ENCODE measurements around the gene MTRF1L.

DNA sequence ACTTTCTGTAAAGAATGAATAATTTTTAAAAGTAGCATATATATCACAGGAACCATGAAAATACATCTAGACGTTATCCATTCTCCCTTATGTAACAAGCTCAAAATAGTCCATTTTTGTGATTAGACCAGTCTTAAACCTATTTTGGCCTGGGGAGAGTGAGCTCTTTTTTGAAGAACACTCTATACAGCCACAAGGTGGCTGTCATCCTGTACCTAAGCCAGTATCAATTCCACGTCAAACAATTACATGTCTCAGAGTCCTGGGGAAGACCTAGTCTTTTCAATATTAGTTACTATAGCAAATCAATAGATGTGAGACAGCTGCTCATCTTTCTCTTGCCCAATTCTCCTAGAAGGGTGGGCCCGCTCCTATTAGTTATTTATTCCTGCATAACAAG, 48.1 kb downstream of the MTRF1L start:
- TF ChIP-seq SNRNP70 (IDR thresholded peaks at IDR 0.05; ENCODE audit: low read depth, low read length) = no peak
- TF ChIP-seq, protein P1, sequence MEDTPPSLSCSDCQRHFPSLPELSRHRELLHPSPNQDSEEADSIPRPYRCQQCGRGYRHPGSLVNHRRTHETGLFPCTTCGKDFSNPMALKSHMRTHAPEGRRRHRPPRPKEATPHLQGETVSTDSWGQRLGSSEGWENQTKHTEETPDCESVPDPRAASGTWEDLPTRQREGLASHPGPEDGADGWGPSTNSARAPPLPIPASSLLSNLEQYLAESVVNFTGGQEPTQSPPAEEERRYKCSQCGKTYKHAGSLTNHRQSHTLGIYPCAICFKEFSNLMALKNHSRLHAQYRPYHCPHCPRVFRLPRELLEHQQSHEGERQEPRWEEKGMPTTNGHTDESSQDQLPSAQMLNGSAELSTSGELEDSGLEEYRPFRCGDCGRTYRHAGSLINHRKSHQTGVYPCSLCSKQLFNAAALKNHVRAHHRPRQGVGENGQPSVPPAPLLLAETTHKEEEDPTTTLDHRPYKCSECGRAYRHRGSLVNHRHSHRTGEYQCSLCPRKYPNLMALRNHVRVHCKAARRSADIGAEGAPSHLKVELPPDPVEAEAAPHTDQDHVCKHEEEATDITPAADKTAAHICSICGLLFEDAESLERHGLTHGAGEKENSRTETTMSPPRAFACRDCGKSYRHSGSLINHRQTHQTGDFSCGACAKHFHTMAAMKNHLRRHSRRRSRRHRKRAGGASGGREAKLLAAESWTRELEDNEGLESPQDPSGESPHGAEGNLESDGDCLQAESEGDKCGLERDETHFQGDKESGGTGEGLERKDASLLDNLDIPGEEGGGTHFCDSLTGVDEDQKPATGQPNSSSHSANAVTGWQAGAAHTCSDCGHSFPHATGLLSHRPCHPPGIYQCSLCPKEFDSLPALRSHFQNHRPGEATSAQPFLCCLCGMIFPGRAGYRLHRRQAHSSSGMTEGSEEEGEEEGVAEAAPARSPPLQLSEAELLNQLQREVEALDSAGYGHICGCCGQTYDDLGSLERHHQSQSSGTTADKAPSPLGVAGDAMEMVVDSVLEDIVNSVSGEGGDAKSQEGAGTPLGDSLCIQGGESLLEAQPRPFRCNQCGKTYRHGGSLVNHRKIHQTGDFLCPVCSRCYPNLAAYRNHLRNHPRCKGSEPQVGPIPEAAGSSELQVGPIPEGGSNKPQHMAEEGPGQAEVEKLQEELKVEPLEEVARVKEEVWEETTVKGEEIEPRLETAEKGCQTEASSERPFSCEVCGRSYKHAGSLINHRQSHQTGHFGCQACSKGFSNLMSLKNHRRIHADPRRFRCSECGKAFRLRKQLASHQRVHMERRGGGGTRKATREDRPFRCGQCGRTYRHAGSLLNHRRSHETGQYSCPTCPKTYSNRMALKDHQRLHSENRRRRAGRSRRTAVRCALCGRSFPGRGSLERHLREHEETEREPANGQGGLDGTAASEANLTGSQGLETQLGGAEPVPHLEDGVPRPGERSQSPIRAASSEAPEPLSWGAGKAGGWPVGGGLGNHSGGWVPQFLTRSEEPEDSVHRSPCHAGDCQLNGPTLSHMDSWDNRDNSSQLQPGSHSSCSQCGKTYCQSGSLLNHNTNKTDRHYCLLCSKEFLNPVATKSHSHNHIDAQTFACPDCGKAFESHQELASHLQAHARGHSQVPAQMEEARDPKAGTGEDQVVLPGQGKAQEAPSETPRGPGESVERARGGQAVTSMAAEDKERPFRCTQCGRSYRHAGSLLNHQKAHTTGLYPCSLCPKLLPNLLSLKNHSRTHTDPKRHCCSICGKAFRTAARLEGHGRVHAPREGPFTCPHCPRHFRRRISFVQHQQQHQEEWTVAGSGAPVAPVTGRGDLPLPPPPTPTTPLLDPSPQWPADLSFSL (CRISPR knock-in tag; IDR thresholded peaks at IDR 0.05) = no peak
- TF ChIP-seq ZBTB8A (CRISPR knock-in tag; IDR thresholded peaks at IDR 0.05; ENCODE audit: borderline replicate concordance, low read depth) = no peak
- TF ChIP-seq TBX3 (IDR thresholded peaks at IDR 0.05; ENCODE audit: borderline replicate concordance) = no peak
- no peak for TF ChIP-seq PHF20 (CRISPR knock-in tag; IDR thresholded peaks at IDR 0.05)
- TF ChIP-seq, protein P2, sequence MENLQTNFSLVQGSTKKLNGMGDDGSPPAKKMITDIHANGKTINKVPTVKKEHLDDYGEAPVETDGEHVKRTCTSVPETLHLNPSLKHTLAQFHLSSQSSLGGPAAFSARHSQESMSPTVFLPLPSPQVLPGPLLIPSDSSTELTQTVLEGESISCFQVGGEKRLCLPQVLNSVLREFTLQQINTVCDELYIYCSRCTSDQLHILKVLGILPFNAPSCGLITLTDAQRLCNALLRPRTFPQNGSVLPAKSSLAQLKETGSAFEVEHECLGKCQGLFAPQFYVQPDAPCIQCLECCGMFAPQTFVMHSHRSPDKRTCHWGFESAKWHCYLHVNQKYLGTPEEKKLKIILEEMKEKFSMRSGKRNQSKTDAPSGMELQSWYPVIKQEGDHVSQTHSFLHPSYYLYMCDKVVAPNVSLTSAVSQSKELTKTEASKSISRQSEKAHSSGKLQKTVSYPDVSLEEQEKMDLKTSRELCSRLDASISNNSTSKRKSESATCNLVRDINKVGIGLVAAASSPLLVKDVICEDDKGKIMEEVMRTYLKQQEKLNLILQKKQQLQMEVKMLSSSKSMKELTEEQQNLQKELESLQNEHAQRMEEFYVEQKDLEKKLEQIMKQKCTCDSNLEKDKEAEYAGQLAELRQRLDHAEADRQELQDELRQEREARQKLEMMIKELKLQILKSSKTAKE (CRISPR knock-in tag; IDR thresholded peaks at IDR 0.05; ENCODE audit: borderline replicate concordance) = no peak
- TF ChIP-seq, protein P3, sequence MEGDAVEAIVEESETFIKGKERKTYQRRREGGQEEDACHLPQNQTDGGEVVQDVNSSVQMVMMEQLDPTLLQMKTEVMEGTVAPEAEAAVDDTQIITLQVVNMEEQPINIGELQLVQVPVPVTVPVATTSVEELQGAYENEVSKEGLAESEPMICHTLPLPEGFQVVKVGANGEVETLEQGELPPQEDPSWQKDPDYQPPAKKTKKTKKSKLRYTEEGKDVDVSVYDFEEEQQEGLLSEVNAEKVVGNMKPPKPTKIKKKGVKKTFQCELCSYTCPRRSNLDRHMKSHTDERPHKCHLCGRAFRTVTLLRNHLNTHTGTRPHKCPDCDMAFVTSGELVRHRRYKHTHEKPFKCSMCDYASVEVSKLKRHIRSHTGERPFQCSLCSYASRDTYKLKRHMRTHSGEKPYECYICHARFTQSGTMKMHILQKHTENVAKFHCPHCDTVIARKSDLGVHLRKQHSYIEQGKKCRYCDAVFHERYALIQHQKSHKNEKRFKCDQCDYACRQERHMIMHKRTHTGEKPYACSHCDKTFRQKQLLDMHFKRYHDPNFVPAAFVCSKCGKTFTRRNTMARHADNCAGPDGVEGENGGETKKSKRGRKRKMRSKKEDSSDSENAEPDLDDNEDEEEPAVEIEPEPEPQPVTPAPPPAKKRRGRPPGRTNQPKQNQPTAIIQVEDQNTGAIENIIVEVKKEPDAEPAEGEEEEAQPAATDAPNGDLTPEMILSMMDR (CRISPR knock-in tag; IDR thresholded peaks at IDR 0.05) = peak; percentile 47
- no peak for TF ChIP-seq POLR2A (IDR thresholded peaks at IDR 0.05; ENCODE audit: insufficient read depth in 1 of 2, low read depth in 2 of 2, low read length in 2 of 2)
- no peak for TF ChIP-seq GTF2F1 (IDR thresholded peaks at IDR 0.05; ENCODE audit: low read length)
- no peak for TF ChIP-seq GABPA (IDR thresholded peaks at IDR 0.05; ENCODE audit: low read depth, low read length)
- no peak for TF ChIP-seq GABPA (CRISPR knock-in tag; IDR thresholded peaks at IDR 0.05; ENCODE audit: low read depth)

All from HepG2 (cell line).